NCI-H748 (cell line): ENCODE results near the gene STK36.

Experiments used
- DNase-seq: peaks from one replicate; lab custom pipeline; 2025; ENCODE audit not compliant: unreplicated experiment; lab: John Stamatoyannopoulos, UW

STK36 gene

GRCh38 chr2:218716070-218716469 is 44.2 kb downstream of the STK36 start:
- no peak for DNase-seq

GRCh38 chr2:218717262-218717661 is 45.4 kb downstream of the STK36 start:
- no peak for DNase-seq

- DNase-seq, result no peak
These were observed 46.2 kb downstream of the STK36 start for GRCh38 chr2:218718058-218718457.

GRCh38 chr2:218719457-218719856 is 47.6 kb downstream of the STK36 start:
- no peak for DNase-seq

GRCh38 chr2:218720048-218721041 is 48.5 kb downstream of the STK36 start:
- no peak for DNase-seq

GRCh38 chr2:218721488-218721887 is 49.6 kb downstream of the STK36 start:
- DNase-seq, result no peak

GRCh38 chr2:218721934-218722333 is 50.0 kb downstream of the STK36 start:
- DNase-seq, result no peak

- DNase-seq, result no peak
These were observed 50.5 kb downstream of the STK36 start for GRCh38 chr2:218722419-218722818.

- no peak for DNase-seq
These were observed 51.2 kb downstream of the STK36 start for GRCh38 chr2:218722876-218723785.

GRCh38 chr2:218726004-218726574 is 54.2 kb downstream of the STK36 start:
- no peak for DNase-seq

- DNase-seq, result peak; percentile 9
These were observed 55.7 kb downstream of the STK36 start for GRCh38 chr2:218727502-218728165.

- DNase-seq, result no peak
These were observed 57.8 kb downstream of the STK36 start for GRCh38 chr2:218729640-218730039.

- DNase-seq, result no peak
These were observed 60.3 kb downstream of the STK36 start for GRCh38 chr2:218732052-218732760.

GRCh38 chr2:218732761-218733158 is 60.9 kb downstream of the STK36 start:
- no peak for DNase-seq

- DNase-seq, result no peak
These were observed 61.5 kb downstream of the STK36 start for GRCh38 chr2:218733171-218734021.

GRCh38 chr2:218734190-218734975 is 62.5 kb downstream of the STK36 start:
- no peak for DNase-seq

- DNase-seq, result no peak
These were observed 64.6 kb downstream of the STK36 start for GRCh38 chr2:218736531-218736930.

GRCh38 chr2:218743068-218743467 is 71.2 kb downstream of the STK36 start:
- DNase-seq, result no peak
